Testis (tissue), 2 donors: Measurements from ENCODE around the gene LY6G6C.

Source experiments
- CTCF ChIP-seq, 3 experiments: fragments of 450-650 bp in 2 of 3; fragments of 200-600 bp in 1 of 3; sonication (generic) in 1 of 3; IDR thresholded peaks; one replicate each; pipeline ENCODE4 v1.5.1; 2016 to 2019; ENCODE audit warnings: antibody characterized with exemption in 3 of 3, mild to moderate bottlenecking in 2 of 3, moderate library complexity in 1 of 3
- POLR2A ChIP-seq: fragments of 450-650 bp; IDR thresholded peaks from one replicate; pipeline ENCODE4 v1.6.1; 2017; ENCODE audit warnings: antibody characterized with exemption, mild to moderate bottlenecking, moderate library complexity

GRCh38 chr6:31750411-31751022 is 29.0 kb upstream of the LY6G6C start:
- no peak for TF ChIP-seq CTCF (IDR thresholded peaks at IDR 0.05)
- TF ChIP-seq POLR2A: no peak
